ENCODE data around the gene MAP1S.

MAP1S gene

DNA sequence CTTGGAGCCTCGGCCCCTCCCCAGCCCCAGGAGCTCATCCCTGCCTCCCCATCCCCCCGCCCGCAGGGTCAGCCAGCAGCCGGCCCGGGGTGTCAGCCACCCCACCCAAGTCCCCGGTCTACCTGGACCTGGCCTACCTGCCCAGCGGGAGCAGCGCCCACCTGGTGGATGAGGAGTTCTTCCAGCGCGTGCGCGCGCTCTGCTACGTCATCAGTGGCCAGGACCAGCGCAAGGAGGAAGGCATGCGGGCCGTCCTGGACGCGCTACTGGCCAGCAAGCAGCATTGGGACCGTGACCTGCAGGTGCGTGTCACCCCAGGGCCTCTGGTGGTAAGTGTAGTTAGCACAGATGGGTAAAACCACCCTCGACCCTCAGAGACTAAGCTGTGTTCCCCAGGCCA is 13.8 kb downstream of the MAP1S start:
- Mint-ChIP-seq H3K36me3 (ENCODE audit: insufficient read depth) (peaks cover 59% of the 10 kb centered on the region), H3K27ac (no peak overlapping the region), H3K27me3 (no peaks in the 10 kb centered on the region), H3K4me3 (no peak overlapping the region), H3K9me3 (no peaks in the 10 kb centered on the region), H3K4me1 (ENCODE audit: low read depth in 2 of 2) (peaks cover 14 to 24% of the 10 kb centered on the region in 2 donors)
- ATAC-seq (replicated peaks), result no peak
- no peak for DNase-seq

DNA sequence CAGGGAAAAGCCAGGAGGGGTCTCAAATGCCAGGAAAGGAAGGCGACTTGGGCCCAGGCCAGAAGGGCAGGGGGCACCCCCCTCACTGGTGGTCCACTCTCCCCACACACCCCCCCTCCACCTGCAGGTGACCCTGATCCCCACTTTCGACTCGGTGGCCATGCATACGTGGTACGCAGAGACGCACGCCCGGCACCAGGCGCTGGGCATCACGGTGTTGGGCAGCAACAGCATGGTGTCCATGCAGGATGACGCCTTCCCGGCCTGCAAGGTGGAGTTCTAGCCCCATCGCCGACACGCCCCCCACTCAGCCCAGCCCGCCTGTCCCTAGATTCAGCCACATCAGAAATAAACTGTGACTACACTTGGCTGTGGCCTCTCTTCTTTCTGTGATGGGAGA is 14.9 kb downstream of the MAP1S start:
- H3K9me3 Mint-ChIP-seq, result no peaks in the 10 kb centered on the region
- H3K27ac Mint-ChIP-seq, result no peak overlapping the region
- ATAC-seq (replicated peaks), result no peak
- no peak for DNase-seq
- peaks cover 51% of the 10 kb centered on the region for H3K36me3 Mint-ChIP-seq (ENCODE audit: insufficient read depth)
- H3K4me3 Mint-ChIP-seq, result no peak overlapping the region
- H3K27me3 Mint-ChIP-seq, result no peaks in the 10 kb centered on the region
- H3K4me1 Mint-ChIP-seq (ENCODE audit: low read depth in 2 of 2), result peaks cover 14 to 26% of the 10 kb centered on the region in 2 donors

DNA sequence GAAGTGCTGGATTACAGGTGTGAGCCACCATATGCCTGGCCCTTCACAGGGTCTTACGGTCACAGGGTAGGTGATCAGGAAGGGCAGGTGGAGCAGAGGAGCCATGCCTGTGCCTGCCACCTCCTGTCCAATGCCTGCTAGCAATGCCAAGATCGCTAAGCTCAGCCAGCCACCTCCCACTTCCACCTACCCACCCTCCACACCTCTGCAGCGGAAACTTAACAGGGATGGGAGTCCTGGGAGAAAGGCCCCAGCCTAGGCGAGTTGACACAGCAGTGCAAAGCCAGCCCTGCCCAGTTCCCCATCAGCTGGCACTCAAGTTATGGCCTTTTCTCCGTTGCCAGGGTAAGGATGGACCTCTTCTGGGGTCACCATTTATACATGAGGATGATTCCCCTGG is 16.1 kb downstream of the MAP1S start:
- Mint-ChIP-seq H3K27me3 (no peaks in the 10 kb centered on the region), H3K27ac (no peak overlapping the region), H3K4me1 (ENCODE audit: low read depth in 2 of 2) (peaks cover 14 to 22% of the 10 kb centered on the region in 2 donors), H3K36me3 (ENCODE audit: insufficient read depth) (peaks cover 40% of the 10 kb centered on the region), H3K4me3 (no peak overlapping the region), H3K9me3 (no peaks in the 10 kb centered on the region)
- ATAC-seq (replicated peaks) (no peak), DNase-seq (no peak)

DNA sequence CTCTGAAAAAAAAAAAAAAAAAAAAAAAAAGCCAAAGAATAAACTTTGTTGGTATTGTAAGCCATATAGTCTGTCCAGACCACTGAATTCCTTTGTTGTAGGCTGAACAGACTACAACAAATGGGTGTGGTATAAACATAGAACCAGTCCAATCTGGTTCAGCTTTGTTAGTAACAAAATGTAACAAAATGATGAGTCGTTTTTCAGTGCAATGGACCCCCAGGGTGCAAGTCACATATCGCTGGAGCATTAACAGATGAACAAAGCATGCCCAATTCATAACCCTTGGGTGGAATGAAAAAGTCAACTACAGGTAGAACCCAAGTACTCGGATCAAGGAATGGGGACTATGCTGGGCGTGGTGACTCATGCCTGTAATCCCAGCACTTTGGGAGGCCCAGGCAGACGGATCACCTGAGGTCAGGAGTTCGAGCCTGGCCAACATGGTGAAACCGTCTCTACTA is 18.4 kb downstream of the MAP1S start:
- peaks cover 25% of the 10 kb centered on the region for H3K36me3 Mint-ChIP-seq (ENCODE audit: insufficient read depth)
- H3K9me3 Mint-ChIP-seq, result no peaks in the 10 kb centered on the region
- peaks cover 0 to 4% of the 10 kb centered on the region in 2 donors for H3K4me1 Mint-ChIP-seq (ENCODE audit: low read depth in 2 of 2)
- H3K27me3 Mint-ChIP-seq, result no peaks in the 10 kb centered on the region
- no peak overlapping the region for H3K4me3 Mint-ChIP-seq
- no peak for ATAC-seq (replicated peaks)
- DNase-seq, result no peak
- no peak overlapping the region for H3K27ac Mint-ChIP-seq

DNA sequence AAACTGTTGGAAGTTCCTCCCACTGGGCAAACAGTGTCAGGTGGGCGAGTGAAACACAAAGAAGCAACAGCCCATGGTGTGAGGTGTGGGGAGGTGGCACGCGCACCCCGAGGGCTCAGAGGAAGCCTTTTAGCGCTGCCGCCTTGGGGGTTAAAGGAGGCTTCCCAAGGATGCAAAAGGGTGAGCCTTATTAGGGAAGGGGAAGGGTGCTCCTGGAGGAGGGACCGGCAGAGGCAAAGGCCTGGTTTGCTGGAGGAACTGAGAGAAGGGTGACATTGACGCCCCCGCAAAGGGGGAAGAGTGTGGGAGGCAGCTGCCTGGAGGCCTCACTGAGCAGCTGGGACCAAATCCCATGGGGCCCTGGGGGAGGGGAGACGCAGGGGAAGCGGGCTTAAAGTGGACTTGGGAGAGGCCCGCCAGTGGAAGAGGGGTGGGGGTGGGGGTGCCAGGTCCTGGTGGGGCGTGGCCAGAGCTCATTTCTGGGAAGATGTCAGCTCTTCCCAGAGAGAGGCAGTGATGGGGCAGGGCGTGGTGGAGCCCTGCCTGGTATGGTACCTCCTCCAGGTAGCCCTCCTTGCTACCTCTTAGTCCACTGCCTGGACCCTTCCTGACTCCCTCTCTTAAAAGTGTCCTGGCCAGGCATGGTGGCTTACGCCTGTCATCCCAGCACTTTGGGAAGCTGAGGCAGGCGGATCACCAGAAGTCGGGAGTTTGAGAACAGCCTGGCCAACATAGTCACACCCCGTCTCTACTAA is 20.0 kb downstream of the MAP1S start:
- Mint-ChIP-seq H3K36me3 (ENCODE audit: insufficient read depth) (peaks cover 25% of the 10 kb centered on the region), H3K27me3 (no peaks in the 10 kb centered on the region), H3K4me3 (no peak overlapping the region), H3K27ac (no peak overlapping the region), H3K4me1 (ENCODE audit: low read depth in 2 of 2) (peaks cover 0 to 4% of the 10 kb centered on the region in 2 donors), H3K9me3 (no peaks in the 10 kb centered on the region)
- DNase-seq, result no peak
- ATAC-seq (replicated peaks), result no peak

DNA sequence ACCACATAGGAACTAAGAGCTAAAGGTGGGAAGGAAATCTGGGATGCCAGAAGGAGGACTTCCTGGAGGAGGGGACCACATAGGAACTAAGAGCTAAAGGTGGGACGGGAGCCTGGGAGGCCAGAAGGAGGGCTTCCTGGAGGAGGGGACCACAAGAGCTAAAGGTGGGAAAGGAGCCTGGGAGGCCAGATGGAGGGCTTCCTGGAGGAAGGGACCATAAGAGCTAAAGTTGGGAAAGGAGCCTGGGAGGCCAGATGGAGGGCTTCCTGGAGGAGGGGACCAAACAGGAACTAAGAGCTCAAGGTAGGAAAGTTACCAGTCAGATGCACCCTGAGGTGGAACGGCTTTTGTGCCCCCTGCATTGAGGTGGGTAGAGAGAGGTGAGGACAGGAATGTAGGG is 22.2 kb downstream of the MAP1S start:
- peaks cover 3 to 7% of the 10 kb centered on the region in 2 donors for H3K4me1 Mint-ChIP-seq (ENCODE audit: low read depth in 2 of 2)
- H3K27ac Mint-ChIP-seq, result peak overlapping the region; percentile 9 to 41
- H3K36me3 Mint-ChIP-seq (ENCODE audit: insufficient read depth), result peaks cover 15% of the 10 kb centered on the region
- H3K4me3 Mint-ChIP-seq, result no peak overlapping the region
- no peaks in the 10 kb centered on the region for H3K27me3 Mint-ChIP-seq
- ATAC-seq (replicated peaks) (no peak), DNase-seq (no peak)
- H3K9me3 Mint-ChIP-seq, result no peaks in the 10 kb centered on the region

DNA sequence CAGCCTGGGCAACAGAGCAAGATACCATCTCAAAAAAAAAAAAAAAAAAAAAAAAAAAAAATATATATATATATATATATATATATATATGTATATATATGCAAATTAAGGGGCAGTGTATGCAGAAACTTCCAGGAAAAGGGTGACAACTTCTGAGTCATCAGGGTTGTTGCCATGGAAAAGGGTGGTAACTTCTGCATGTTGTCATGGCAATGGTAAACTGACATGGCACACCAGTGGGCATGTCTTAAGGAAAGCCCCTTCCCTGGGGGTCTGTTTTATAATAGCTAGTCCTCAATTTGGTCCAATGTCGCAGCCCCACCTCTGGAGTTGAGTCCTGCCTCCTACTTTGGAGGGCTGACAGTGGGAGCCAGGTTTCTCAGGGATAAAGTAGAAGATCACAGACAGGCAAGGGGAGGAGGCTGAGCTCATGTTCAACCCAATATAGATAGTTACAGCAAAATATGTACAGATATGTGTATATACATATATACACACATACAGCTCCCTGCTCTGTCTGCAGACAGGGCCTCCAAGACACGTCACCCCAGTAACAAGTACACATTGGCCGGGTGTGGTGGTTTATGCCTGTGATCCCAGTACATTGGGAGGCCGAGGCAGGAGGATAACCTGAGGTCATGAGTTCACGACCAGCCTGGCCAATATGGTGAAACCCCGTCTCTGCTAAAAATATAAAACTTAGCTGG is 24.7 kb downstream of the MAP1S start:
- ATAC-seq (replicated peaks), result no peak
- DNase-seq, result no peak
- Mint-ChIP-seq H3K4me1 (ENCODE audit: low read depth in 2 of 2) (peaks cover 19 to 20% of the 10 kb centered on the region in 2 donors), H3K27me3 (no peaks in the 10 kb centered on the region), H3K9me3 (no peaks in the 10 kb centered on the region), H3K4me3 (no peak overlapping the region), H3K36me3 (ENCODE audit: insufficient read depth) (peaks cover 15% of the 10 kb centered on the region), H3K27ac (no peak overlapping the region)

DNA sequence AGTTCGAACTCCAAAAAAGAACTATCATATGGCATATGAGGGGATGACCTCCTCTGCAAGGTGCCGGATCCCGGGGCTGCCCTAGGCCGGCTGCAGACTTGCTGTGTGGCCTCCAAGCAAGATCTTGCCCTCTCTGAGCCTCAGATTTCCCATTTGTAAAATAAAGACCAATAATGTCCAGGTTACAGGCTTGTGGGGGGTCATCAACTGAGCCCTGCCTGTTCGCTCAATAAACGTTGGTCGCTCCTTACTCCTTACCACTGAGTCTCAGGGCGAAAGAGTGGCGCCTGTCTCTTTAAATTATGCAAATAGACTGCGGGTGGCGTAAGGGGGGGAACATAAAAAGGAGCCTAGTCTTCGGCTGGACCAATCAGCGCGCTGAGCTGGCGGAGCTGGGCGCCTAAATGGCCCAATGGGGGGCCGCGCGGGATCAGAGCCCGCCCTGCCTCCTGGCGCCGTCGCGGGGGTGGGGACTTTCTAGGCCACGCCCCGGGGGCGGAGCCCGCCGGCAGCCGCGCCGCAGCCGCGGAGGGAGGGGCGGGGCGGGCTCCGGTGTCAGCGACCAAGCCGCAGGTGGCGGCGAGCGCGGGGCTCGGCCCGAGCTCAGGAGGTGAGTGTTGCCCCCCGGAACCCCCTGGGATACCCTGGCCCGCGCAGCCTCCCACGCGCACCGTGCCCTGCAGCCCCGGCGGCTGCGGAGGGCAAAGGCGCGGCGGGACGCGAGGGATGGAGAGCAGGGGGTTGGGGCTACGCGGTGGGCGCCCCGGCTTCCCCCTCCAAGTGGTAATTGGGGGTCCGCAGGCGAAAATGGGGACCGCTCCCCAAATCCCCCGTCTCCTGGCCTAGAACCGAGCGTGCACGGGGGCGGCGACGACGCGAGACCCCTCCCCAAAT is 28.2 kb downstream of the MAP1S start:
- DNase-seq (peak; percentile 89 to 95 (median 92)), ATAC-seq (replicated peaks) (peak; percentile 86)
- peak overlapping the region; percentile 64 to 98 for H3K27ac Mint-ChIP-seq
- peak overlapping the region; percentile 92 to 96 for H3K4me3 Mint-ChIP-seq
- peaks cover 38 to 40% of the 10 kb centered on the region in 2 donors for H3K4me1 Mint-ChIP-seq (ENCODE audit: low read depth in 2 of 2)
- H3K27me3 Mint-ChIP-seq, result no peaks in the 10 kb centered on the region
- no peaks in the 10 kb centered on the region for H3K9me3 Mint-ChIP-seq
- H3K36me3 Mint-ChIP-seq (ENCODE audit: insufficient read depth), result peaks cover 21% of the 10 kb centered on the region

DNA sequence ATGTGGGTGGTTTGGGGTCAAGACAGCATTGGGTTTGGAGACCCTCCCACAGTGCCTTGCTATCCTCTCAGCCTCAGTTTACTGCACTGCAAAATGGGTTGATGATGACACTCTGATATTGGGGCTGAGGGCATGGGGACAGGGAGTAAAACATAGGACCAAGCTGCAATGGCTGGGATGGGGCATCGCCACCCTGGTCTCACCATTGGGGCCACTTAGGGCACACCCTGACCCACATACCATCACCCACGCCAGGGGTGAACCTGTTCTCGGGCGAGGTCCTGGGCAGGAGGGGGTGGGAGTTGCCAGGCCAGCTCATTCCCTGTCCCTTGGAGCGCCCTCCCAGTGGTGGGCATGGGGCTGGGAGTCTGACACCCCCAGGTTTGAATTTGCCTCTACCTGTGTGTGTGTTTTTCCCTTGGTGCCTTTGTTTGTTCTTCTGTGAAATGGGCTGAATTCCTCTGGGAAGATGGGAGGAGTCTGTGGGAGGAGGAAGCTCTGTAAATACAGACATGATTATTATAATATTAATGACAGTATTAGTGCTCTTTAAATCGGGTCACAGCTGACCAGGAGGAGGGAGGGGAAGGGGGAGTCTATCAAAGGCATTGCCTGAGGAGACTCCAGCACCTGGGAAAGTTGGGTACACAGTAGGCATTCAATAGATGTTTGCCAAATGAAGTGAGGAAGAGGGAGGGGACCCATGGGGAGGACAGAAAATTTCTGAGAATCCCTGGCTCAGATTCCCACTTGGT is 29.8 kb downstream of the MAP1S start:
- Mint-ChIP-seq H3K4me1 (ENCODE audit: low read depth in 2 of 2) (peaks cover 38 to 40% of the 10 kb centered on the region in 2 donors), H3K27ac (peak overlapping the region; percentile 77 to 98), H3K36me3 (ENCODE audit: insufficient read depth) (peaks cover 21% of the 10 kb centered on the region), H3K9me3 (no peaks in the 10 kb centered on the region), H3K4me3 (peak overlapping the region; percentile 92 to 96), H3K27me3 (no peaks in the 10 kb centered on the region)
- no peak for ATAC-seq (replicated peaks)
- DNase-seq, result no peak

DNA sequence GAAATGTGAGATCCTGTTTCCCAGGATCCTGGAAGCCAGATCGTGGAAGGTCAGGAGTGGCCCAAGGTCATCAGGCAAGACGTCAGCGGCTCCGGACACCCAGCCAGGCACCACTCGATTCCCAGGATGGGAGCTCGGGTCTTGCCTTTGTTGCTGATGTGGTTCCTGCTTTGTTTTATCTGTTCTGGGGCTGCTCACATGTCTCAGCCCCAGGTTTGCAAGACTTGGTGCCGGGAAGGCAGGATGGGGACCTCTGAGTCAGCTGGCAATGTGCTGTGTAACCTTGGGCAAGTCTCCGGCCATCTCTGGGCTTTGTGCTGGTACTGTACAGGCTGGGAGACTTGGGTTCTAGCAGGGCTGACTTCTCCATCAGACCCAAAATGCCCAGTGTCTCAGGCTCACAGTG is 30.6 kb downstream of the MAP1S start:
- peak overlapping the region; percentile 97 to 98 for H3K27ac Mint-ChIP-seq
- H3K4me1 Mint-ChIP-seq (ENCODE audit: low read depth in 2 of 2), result peaks cover 43 to 45% of the 10 kb centered on the region in 2 donors
- peaks cover 21% of the 10 kb centered on the region for H3K36me3 Mint-ChIP-seq (ENCODE audit: insufficient read depth)
- H3K27me3 Mint-ChIP-seq, result no peaks in the 10 kb centered on the region
- ATAC-seq (replicated peaks) (no peak), DNase-seq (no peak)
- peak overlapping the region; percentile 92 to 96 for H3K4me3 Mint-ChIP-seq
- H3K9me3 Mint-ChIP-seq, result no peaks in the 10 kb centered on the region

DNA sequence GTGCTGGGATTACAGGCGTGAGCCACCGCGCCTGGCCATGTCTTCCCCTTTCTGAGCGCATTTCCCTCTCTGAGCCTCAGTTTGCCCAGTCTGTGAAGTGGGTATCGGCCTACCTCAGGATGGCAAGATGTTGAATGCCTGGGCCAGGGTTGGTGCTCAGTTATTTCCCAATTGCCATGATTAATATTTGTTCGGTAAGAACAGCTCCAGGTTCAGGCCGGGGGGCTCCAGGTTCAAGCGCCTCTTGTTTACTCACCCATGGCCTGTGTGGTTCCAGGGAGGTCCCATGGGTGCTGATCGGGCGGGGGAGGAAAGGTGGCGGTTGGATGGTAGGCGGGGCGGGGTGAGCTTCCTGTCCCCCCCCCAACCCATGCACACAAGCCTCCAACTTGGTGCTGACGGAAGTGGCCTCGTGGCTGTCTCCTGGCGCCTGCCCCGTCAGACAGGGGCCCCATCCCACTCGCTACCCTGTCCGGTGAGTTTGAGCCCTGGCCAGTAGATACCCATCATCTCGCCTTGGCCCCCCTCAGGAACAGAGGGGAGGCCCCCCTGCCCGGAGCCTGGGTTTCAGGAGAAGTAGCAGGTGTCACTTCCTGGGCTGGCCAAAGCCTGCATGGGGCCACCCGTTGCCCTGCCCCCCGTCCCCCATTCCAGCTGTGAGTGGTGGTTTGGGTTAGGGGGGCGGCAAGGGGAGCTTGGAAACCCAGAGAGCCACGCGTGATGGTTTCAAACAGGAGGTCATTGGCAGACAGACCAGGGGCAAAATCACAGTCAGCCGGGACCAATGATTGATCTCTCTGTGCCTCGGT is 32.0 kb downstream of the MAP1S start, which contains the start of gene FCHO1:
Gene FCHO1, plus strand, starts transcription at position 375 of the 809 bp plus-strand sequence. CDS start 3,688 bp downstream, outside the sequence.
- H3K4me1 Mint-ChIP-seq (ENCODE audit: low read depth in 2 of 2), result peaks cover 44 to 50% of the 10 kb centered on the region in 2 donors
- ATAC-seq (replicated peaks) (peak; percentile 76), DNase-seq (peak; percentile 79 to 83 (median 80))
- H3K27me3 Mint-ChIP-seq, result no peaks in the 10 kb centered on the region
- no peaks in the 10 kb centered on the region for H3K9me3 Mint-ChIP-seq
- H3K36me3 Mint-ChIP-seq (ENCODE audit: insufficient read depth), result peaks cover 21% of the 10 kb centered on the region
- H3K27ac Mint-ChIP-seq, result peak within 1 kb of the TSS; percentile 97 to 98
- H3K4me3 Mint-ChIP-seq, result peak within 1 kb of the TSS; percentile 92 to 96

DNA sequence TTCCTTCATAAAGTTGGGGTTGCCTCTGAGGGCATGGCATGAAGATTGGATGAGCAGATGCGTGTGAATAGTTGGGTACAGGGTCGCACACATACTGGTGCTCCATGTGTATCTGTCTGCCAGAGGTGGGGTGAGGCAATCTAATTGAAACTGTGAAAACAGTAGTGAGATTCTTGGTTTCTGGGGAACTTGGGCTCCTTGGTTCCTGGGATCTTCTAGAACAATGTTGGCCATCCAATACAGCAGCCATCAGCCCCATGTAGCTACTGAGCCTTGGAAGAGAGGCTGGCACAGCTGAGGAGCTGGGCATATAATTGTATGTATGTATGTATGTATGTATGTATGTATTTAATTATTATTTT is 32.6 kb downstream of the MAP1S start:
- H3K9me3 Mint-ChIP-seq, result no peaks in the 10 kb centered on the region

More for the DNA sequence above, 32.6 kb downstream of the MAP1S start:
- peaks cover 41 to 46% of the 10 kb centered on the region in 2 donors for H3K4me1 Mint-ChIP-seq (ENCODE audit: low read depth in 2 of 2)
- peak overlapping the region; percentile 92 to 96 for H3K4me3 Mint-ChIP-seq
- DNase-seq (no peak), ATAC-seq (replicated peaks) (no peak)
- H3K27me3 Mint-ChIP-seq, result no peaks in the 10 kb centered on the region
- peak overlapping the region; percentile 97 to 98 for H3K27ac Mint-ChIP-seq
- peaks cover 22% of the 10 kb centered on the region for H3K36me3 Mint-ChIP-seq (ENCODE audit: insufficient read depth)
